CD4-positive, alpha-beta T cell treated with Interleukin-21 for 1 hour (primary cell): Measurements from ENCODE around the gene SHROOM3.
"Not testable (repeated sequence)": the region's sequence is repeated elsewhere in the genome, so short reads cannot be mapped to it uniquely, and the experiment has no call there.

ENCODE experiments used
- DNase-seq: peaks from one replicate; pipeline ENCODE4 v3.0.0-alpha.2; 2020

Gene SHROOM3

DNA sequence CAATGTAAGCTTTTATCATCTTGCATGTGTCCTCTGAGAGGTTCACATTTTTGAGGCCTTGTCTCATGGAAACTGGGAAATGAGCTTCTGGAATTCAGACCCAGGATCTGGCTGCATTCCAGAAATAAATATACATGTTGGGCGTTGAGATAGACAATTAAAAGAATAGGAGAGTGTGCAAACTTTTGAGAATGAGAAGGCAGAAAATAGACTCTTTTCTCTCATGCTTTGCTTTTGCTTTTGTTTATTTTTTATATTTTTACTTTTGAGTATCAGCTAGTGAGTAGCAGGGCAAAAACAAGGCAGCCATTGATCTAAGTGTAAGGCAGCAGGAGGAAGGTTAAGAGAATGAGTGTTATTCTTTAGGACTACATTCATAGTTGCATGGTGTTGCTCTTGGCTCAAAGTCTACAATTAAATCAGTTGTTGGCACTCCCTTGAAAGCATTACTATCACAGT is 12.4 kb downstream of the SHROOM3 start:
- DNase-seq = no peak

DNA sequence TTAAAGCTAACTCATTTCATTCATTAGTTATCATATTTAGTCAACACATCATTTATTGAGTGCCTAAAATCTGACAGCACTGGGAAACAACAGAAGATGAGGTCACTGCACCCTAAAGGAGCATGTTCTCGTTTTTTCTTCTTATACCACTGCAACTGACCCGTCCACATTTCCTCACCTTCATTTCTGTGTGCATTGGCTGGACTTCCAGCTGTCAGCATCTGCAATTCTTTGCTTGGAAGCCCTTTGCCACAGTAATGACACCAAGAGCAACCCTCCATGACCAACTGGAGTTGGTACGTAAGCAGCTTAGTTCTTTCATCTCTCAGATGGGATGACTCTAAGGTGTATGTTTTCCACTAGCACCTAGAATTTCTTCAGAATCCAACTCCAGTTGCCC is 13.2 kb downstream of the SHROOM3 start:
- no peak for DNase-seq

DNA sequence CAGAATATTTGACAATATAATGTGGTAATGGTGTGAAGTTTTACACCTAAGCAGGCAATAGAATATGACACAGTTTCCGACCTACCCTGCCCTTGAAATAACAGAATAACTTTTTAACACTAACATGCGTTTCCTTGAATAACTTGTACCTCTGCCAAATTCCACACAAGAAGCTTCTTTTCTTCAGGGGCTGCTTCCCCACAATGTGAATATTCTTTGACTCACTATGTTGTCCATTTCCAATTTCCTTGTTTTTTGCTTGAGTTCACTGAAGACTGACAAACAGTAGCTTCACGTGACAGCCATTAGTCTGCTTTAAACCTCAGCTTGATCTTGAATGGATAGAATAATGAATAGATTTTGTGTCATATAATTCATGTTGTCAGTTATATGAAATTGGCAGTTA is 14.3 kb downstream of the SHROOM3 start:
- DNase-seq = no peak

DNA sequence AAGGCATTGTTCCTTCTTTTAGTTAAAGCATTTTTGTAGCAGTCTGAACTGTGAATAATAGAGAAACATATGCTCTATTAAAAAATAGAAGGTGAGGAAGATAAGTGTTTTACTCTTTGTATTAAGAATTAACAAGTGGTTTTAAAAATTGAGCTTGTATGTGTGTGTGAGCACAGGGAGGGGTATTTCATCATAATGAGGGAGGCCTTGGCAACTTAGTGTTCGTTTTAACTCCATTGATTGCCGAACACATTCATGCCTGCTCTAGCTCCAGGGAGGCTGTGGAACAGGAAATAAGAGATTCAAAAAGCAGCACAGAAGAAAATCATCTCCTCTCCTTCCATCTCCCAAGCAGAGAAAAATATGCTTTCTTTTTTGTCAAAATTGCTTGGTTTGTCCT is 14.8 kb downstream of the SHROOM3 start:
- DNase-seq = no peak

DNA sequence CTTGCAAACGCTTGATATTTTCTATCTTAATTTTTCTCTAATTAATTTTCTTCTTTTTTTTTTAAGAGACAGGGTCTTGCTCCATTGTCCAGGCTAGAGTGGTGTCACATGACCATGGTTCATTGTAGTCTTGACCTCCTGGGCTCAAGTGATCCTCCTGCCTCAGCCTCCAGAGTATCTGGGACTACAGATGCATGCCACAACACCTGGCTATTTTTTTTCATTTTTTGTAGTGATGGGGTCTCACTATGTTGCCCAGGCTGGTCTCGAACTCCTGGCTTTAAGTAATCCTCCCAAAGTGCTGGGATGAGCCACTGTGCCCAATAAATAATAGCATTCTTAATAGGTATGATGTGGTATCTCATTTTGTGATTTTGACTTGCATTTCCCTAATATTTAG is 18.2 kb downstream of the SHROOM3 start:
- DNase-seq = no peak

DNA sequence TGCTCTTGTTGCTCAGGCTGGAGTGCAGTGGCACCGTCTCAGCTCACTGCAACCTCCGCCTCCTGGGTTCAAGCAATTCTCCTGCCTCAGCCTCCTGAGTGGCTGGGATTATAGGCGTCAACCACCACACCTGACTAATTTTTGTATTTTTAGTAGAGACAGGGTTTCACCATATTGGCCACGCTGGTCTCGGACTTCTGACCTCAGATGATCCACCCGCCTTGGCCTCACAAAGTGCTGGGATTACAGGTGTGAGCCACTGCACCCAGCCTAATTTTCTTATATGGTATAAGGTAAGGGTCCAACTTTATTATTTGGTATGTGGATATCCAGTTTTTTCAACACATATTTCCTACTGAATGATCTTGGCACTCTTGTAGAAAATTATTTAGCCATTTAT is 19.0 kb downstream of the SHROOM3 start:
- DNase-seq = not testable (repeated sequence)

DNA sequence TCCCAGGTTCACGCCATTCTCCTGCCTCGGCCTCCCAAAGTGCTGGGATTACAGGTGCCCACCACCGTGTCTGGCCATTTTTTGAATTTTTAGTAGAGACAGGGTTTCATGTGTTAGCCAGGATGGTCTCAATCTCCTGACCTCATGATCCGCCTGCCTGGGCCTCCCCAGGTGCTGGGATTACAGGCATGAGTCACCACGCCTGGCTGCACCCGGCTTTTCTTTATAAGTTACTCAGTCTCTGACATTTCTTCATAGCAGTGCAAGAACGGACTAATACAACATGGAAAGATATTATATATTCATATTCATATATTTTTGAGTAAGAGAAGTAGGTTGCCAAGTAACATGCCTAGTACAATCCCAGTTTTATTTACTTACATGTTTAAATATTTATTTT is 22.9 kb downstream of the SHROOM3 start:
- DNase-seq = no peak

DNA sequence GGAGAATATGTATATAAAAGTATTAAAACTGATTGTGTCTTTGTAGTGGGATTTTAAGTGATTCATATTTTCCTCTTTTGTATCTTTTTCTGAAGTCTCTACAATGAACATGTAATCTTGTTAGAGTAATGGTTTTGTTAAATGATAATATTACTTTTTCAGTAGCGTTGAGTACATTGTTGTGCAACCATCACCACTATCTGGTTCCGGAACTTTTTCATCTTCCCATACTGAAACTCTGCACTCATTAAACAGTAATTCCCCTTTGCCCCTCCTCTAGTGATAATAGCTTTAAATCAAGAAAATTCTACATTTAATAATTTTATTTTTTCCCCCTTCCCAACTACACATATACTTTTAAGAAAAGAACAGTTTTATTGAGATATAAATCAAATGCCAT is 23.3 kb downstream of the SHROOM3 start:
- no peak for DNase-seq

DNA sequence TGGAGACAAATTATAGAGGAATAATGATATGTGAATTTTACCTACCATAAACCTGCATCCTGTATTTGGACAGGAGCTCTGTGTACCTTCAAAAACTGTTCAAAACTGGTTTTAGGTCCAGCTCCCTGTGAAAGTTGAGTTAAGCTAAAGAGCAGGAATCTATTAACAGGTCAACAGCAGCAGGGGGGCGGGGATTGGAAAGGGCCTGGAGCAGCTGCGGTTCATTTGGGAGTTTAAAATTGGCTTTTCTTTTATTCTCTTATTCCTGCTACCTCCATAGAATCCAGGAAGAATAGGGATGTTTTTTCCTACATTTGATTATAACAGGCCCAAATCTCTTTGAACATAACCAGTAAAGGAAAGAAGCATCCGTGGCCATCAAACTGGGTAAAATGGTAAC is 23.8 kb downstream of the SHROOM3 start:
- no peak for DNase-seq

DNA sequence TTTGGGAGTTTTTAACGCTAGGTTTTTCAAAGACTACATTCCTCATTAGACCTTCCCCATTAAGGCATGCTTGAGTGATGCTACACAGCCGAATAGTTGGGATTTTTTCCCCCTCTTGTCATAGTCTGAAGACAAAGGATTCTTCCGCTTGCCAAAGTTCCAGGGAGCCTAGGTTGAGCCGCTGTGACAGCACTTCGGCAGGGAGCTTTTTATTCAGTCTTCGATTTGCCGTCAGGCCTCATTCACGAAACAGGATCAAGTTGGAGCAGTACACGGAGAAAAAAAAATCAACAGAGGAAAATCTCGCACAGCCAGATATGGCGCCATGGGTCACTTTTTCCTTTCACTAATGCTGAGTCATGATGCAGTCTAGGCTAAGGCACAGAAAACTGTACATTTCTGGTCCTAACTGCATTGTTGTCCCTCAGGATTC is 24.3 kb downstream of the SHROOM3 start:
- no peak for DNase-seq

DNA sequence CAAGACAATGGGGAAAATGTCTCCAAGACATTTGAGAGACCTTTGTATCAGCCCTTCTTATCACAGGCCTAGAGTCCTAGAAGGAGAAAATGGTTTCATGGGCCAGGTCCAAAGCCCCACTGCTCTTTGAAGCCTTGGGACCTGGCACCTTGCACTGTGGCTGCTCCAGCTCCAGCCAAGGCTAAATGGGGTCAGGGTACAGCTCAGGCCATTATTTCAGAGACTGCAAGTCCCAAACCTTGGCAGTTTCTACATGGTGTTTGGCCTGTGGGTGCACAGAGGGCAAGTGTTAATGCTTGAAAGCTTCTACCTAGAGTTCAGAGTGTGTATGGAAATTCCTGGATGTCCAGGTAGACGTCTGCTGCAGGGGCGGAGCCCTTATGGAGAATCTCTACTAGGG is 28.5 kb downstream of the SHROOM3 start:
- DNase-seq = no peak

DNA sequence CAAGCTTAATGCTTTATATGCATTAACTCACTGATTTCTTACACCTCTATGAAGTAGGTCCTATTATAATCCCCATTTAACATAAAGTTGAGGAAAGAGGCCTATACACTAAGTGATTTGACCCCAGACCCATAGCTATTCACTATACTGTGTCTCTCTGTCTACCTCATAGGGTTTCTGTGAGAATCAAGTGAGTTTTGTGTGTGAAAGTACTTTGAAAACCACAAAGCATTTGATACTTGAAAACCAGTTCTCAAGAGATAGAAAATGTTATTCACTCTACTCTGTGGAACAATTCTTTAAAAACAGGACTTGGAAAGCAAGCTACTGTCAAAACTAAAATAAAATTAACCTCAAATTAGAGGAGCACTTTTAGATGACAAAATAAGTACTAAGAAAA is 35.0 kb downstream of the SHROOM3 start:
- DNase-seq = no peak

DNA sequence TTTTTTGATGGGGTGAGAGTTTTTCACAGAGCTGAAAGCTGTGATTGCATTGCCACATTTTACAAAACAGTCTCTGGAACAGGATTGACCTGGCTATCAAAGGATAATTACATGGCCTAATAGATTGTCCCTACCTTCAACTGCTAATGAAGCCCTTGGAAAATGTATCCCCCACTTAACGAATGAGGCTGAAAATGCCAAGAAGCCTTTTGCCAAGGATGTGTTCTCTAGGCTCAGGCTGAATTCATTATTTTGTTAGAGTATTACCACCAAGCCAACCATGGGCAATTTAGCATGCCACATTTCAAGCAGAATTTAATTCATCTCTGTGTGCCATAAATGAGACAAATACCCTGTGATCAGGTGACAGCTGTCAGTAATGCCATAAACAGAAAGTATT is 35.5 kb downstream of the SHROOM3 start:
- no peak for DNase-seq

DNA sequence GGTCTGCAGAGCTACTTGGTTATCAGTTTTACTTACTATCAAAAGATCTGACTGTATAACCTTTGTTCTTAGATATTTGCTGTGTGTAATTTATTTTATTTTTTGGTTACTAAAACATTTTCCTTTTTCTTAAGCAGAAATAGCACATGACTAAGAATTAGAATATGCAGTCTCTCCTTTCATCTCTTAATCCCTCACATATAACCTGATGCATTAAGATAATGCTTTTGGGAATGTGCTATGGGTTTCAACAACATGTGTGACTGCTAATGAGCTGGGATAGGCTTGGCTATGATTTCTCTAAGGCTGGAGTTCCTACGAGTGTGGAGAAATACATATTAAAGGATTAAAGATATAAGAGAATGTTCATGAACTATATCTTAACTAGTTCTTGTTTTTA is 41.5 kb downstream of the SHROOM3 start:
- DNase-seq = no peak

DNA sequence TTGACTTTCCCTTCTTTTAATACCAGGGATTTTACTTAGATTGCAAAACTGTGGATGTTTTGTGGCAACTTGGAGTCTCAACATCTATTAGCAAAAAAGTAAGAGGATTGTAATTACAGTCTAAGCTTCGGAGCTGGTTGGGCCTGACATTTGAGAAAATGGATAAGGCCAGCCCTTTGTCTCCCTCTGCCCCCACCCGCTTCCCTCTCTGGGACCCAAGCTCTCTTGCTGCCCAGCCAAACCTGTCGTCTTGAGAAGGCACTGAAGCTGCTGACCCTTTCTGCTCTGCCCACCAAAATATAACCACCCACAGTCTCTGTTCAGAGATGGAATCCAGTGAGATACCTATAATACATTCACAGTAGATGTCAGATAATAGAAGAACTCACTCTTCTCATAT is 49.6 kb downstream of the SHROOM3 start:
- no peak for DNase-seq

DNA sequence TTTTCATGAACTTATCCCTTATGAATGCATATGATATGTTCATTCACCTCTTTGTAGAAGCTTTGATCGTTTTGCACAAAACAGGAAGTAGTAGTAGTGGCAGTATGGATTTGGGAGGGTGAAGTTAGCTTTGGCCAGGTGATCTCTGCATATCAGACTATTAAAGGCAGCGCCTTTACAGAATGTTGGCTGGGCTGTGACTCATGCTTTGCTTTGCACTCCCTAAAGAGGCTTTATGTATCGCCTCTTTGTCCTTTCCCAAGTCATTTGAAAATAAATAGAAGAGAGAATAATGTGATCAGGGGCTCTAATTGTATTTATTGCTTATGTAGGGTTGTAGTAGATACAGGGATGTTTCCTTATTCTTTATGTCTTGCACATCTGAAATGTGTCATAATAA is 50.4 kb downstream of the SHROOM3 start:
- no peak for DNase-seq

DNA sequence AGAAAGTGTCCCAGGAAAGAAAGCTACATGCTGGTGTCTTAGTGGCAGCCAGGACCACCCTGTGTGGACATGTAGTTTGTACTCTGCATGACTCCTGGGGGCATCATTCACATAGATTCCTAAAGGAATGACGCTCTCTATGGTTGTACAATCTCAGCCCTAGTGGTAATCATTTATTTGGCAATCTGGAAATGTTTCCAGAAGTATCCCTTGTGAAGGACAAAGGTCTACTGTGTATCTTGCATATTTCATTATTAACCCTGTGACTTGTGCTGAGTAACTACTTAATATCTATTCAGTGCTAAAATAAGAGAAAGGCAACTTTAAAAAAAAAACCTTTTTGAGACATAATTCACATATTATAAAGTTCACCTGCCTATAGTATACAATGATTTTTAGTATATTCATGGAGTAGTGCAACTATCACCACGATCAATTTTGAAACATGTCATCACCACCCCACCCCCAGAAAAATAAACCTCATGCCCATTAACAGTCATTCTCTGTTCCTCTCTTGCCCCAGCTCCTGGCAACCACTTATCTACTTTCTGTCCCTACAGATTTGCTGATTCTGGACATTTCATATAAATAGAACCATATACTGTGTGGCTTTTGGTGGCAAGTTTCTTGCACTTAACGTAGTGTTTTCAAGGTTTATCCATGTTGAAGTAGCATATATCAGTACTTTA is 51.7 kb downstream of the SHROOM3 start:
- DNase-seq = no peak

DNA sequence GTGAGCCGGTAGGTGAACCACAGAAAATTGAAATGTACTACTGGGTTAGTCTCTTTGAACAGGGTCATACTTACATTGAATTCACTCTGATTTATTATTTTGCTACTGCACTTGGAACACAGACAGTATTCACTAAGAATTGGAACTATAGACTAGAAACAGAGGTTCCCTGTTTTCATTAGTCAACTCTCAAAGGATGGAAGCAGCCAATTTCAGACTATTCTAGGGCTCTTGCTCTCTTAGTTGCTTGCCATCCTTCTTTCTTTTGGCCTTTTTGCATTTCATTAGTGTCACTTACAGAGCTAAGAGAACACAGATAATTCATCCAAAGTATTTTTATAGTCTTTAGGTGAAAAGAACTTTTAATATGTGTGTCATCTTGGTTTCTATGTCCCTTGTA is 52.6 kb downstream of the SHROOM3 start:
- no peak for DNase-seq

DNA sequence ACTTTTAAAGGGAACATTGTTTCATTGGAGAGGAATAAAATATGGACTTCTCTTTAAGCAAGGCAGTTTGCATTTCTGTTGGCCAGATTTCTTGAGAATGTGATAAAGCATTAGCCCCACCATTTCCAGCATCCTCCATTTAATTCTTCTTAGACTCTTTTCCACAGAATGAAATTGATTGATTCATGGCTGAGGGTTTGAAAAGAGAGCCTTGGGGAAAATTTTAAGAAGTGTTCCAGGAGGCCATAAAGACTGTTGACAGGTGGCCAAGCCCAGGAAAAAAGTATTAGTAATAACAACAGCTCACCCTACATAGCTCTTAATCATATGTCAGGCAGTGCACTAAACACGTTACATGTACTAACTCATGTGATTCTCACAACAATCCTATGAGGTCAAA is 53.4 kb downstream of the SHROOM3 start:
- no peak for DNase-seq

DNA sequence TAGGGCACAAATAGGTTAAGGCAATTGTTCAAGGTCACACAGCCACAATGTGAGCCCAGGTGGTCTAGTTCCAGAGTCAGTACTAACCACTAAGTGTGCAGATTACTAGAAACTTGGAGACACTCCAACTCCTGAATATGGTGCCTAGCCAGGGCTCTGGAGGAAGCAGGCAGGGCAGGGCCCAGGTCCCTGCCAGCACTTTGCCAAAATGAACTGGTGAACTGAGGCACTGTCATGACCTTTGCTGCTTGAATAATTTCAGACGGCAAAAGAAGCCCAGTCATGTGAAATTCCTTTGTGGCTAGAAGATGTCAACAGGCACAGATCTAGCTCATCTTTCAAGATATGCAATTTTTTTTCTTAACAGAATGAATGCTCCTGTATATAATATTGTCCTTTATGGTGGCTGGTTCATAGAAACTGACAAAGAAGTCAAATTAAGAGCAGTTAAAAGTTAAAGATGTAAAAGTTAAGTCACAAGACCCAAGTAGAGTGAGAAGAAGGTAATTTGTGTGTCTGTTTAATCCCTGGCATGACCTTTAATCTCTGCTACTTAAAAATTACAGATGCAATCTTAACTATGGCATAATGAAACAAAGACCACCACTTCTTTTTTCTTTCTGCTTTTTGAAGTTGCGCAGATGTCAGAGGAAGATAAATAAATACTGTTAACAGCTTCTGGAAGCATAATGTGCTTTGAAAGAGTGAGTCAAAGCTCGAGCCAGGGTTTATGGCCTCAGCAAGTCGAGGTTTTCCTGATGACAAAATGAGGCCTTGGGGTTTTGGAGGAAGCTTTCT is 54.1 kb downstream of the SHROOM3 start:
- no peak for DNase-seq

DNA sequence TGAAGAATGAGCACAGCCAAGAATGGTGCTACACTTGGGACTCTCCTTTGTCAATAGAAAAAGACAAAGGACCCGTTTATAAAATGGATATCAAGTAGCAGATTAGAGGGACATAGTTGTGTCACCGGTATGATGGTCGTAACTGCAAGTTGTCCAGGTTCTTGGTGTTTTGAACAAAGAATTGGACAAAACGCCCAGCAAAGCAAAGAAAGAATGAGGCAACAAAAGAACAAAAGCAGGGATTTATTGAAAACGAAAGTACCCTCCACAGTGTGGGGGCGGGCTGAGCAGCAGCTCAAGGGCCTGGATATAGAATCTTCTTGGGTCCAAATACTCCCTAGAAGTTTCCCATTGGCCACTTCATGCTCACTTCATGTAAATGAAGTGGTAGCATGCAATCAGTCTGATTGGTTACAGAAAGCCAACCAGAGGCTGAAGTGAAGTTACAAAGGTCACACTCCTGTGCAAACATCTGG is 54.7 kb downstream of the SHROOM3 start:
- DNase-seq = no peak

DNA sequence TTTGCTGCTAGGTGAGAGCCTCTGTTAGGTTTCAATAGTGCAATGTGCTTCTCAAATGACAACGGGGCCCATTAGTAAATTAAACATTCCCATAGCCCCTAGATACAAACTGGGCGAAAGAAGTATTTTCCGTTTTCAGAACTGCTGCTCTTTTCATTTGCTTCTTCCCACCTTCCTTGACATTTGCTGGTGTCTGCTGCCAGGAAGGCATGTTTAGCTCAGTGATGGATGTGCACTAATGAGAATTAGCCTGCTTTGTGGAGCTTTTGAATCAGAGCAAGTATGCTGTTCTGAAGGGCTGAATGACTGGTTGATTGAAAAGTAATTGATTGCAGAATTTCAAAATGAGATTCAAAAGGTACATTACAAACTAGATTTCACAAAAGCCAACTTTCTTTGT is 57.0 kb downstream of the SHROOM3 start:
- DNase-seq = no peak

DNA sequence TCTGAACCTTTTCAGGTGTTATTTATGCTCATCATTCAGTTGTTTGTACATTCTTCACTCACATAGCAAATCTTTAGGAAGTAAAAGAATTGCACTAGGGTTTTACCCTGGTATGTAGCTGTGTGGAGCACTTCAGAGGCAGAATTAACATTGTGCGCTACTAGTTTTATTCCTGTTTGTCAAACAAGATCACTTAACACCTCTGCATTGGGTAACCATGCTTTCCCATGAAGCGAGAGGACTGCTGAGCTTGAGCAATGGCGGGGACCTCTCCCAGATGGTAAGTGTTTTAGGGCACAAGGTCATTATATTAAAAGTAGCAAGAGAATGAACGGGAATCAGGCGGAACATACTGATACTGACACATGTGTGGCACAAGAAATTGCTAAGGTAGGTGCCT is 59.2 kb downstream of the SHROOM3 start:
- no peak for DNase-seq

DNA sequence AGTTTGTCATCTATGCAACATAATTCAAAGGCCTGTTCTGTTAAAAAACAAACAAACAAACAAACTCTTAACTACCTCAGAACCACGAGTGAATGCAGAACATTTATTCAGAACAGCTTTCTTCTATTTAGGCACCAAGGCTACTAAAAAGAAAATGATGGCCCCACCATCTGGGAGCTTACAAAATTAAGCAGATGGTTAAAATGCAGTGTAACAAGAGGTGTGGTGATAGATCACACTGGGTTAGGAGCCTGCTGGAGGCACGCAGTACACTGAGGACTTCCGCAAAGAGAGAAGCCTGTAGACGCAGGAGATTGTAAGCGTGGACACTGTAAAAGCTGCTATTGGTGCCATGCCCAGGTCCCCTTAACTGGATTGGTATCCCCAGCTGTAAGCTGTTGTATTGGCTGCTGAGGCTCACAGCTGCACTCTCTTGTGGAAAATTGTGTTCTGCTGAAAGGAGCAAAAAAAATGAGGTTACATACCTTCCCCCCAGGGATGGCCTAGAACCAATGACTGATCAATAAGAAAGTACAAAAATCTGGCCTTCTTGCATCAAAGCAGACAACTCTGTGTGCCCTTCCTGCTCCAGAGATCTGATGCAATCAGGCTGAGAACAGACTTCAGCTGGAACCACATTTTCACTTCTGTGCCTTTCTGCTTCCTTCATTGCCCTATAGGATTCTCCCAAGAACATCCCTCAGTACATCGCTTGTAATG is 60.0 kb downstream of the SHROOM3 start:
- DNase-seq = no peak
